Fibroblast of skin of right biceps (primary cell): Measurements from ENCODE around the gene PSAP.

Experiments
- DNase-seq: peaks from one replicate; pipeline ENCODE4 v3.0.0-alpha.2; 2013

The PSAP gene

GRCh38 chr10:71824333-71824732 is 26.7 kb downstream of the PSAP start:
- DNase-seq: no peak

DNA sequence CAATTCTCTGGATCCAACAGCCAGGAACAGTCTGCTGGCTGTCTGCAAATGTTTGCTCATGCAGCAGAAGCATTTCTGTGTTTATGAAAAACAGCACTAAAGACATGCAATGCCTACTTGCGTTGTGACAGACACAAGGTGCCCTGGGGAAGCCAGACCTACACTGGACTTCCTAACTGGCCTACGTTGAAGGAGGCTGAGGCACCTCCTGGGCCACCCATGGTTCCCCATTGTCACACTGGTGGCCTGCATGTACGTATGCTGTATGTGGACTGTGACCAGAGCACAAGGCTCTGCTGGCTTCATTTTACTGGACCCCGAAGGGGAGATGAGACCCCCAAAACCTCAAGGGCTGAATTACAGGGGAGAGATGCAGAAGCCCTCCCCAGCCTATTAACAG is 27.7 kb downstream of the PSAP start:
- no peak for DNase-seq

DNA sequence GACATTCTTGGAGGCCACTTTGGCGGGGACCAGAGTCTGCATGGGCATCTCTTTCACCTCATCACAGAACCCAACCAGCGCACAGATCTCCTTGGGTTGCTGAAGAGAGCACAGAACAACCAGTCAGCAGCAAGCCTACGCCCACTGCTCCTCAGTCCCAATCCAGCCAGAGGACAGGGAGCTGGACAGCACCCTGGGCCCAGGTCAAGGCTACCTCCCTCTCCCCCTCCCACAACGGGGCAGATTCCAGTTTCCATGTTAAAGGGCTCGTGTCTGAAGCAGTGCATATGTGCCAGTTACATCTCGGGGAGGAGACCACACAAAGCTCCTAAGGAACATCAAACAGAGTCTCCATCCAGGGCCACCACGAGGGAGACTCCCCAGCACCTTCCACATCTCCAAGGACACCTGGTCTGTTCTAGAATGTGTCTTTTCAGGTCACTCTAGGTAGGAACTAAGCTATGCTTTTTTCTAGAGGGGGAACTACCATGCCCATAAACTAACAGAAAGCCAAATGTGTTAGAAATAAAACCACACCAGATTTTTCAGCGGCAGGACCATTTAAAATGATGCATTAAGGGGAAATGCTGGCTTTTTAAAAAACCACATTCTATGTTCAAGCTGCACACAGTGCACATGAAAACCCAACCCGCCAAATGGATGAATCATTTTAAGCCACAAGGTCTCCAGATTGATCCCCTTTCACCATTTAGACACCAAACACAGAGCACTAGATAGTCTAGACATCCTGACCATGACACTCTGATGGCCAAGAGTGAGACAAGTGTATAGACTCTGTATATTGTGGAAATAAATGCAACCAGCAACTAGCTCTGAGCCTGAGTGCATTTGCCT is 28.9 kb downstream of the PSAP start:
- peak; percentile 74 for DNase-seq

DNA sequence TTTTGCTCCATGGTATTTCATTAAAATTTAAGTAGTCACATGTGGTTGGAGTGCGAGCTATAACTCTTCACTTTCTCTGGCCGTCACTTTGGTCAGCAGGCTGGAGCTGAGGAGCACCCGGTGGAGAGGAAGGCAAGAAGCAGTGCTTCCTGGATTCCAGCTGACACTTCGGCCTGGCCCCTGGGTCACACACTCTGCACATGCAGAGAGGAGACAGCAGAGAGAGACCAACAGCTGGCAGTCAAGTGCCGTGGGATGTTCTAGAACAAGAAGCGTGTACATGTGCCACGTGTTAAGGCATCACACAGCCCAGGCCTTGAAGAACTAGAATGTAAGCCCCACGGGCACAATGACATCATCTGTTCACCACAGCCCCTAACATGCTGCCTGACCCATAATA is 30.1 kb downstream of the PSAP start:
- DNase-seq: no peak

DNA sequence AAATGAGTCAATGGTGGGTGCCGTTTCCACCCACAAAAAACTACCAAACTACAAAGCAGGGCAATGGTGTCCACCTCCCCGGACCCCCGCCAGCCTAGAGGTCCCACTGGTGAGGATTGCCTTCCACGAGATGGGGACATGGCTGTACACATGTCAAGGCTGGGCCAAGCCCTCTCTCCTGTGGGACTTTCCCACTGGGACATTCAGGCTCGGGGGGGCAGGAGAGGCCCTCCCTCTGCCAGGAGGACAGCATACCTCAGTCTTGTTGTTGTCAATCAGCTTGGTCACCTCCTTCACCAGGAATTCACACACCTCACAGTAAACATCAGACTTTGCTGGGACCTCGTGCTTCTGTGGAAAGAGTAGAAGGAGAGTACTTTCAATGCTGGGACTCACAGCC is 31.1 kb downstream of the PSAP start:
- DNase-seq: no peak

GRCh38 chr10:71819441-71819861 is 31.6 kb downstream of the PSAP start:
- DNase-seq: no peak

DNA sequence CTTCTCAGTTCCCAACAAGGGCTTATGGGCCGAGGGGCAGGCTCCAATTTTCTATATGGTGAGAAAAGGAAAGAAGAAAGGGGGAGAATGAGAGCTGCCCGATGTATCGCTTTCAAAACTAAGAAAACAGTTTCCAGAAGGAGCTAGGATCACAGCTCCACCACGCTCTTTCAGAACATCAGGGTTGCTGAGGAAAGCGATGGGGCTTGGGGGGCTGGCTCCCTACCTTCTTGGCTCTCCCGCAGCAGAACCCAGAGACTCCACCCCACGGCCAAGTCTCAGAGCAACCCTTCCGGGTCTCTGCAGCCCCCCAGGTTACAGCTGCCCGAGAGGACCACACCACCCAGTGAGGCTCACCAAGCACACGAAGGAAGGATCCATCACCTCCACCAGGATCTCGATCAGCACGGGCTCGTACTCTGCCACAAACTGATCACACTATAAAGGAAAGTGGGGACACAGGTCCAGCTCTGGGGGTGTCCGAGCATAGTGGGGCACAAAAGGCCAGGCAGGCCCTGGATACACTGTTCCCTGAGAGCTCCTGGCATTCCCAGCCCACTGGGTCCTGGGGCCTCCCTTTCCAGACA is 32.3 kb downstream of the PSAP start:
- DNase-seq: no peak

GRCh38 chr10:71817831-71818655 is 33.0 kb downstream of the PSAP start:
- no peak for DNase-seq

- no peak for DNase-seq
Measured at GRCh38 chr10:71816936-71817618, 34.0 kb downstream of the PSAP start.

GRCh38 chr10:71816421-71816851 is 34.6 kb downstream of the PSAP start:
- DNase-seq: no peak

DNA sequence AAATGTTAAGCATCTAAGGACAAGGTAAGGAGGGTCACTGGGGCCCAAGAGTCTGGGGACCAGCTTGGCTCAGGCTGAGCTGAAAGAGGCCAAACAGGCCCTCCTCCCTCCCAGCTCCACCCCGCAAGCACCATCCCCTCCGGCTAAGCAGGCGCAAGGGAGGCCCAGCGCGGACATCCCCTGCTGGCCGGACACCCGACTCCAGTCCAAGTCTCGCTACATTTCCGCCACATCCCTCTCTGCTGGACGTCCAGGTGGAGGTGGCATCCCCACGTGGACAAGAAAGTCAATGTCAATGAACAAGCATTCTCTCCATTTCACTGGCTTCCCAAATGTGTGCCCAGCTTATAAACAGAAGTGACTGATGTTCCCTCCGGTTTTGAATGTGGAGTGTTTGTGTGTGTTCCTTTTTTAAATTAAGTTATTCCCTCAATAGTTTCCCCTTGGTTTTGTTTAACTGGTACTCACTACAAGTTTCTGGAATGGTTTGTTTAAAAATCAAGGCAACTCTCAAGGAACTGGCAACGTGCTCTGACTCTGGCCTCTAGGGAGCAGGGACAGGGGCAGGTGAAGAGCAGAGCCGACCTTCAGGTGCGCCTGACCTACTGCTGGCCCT is 35.4 kb downstream of the PSAP start:
- no peak for DNase-seq

DNA sequence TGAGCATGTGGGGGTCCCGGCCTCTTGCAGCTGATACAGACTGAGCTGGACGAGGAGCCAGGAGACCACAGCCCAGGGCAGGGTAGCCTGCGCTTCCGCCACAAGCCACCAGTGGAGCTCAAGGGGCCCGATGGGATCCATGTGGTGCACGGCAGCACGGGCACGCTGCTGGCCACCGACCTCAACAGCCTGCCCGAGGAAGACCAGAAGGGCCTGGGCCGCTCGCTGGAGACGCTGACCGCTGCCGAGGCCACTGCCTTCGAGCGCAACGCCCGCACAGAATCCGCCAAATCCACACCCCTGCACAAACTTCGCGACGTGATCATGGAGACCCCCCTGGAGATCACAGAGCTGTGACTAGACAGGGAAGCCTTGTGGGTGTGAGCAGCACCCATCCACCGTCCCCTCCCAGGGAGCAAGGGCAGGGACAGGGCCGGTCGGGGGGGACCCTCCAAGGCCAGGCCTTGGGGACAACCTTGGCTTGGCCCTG is 36.1 kb downstream of the PSAP start:
- no peak for DNase-seq

DNA sequence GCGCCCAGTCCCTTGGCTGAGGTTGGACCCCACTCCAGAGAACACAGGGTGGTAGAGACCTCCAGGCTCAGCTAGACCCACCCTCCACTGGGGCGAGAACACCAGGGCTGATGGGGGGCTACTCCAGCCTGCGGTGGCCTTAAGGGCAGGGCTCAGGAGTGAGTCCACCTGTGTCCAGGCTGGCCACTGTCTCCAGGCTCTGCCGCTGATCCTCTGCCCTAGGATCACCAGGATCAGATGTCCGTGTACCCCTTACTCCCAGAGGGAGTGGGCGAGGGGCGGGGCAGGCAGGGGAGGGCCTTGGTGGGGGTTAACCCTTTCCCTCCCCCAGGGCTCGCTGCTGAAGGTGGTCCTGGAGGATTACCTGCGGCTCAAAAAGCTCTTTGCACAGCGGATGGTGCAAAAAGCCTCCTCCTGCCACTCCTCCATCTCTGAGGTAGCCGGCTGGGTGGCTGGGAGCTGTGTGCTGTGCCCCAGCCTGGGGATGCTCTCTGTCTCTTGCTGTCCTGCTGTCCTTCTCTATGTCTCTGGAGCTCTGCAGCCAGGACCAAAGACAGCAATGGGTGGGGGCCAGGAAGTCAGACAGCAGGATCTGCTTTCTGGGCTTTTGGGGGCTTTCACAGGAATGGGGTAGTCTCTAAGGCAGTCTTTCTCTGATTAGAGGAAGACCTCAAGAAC is 38.0 kb downstream of the PSAP start:
- no peak for DNase-seq

GRCh38 chr10:71812016-71812912 is 38.8 kb downstream of the PSAP start:
- DNase-seq: peak; percentile 43

GRCh38 chr10:71811351-71811750 is 39.7 kb downstream of the PSAP start:
- DNase-seq: no peak

DNA sequence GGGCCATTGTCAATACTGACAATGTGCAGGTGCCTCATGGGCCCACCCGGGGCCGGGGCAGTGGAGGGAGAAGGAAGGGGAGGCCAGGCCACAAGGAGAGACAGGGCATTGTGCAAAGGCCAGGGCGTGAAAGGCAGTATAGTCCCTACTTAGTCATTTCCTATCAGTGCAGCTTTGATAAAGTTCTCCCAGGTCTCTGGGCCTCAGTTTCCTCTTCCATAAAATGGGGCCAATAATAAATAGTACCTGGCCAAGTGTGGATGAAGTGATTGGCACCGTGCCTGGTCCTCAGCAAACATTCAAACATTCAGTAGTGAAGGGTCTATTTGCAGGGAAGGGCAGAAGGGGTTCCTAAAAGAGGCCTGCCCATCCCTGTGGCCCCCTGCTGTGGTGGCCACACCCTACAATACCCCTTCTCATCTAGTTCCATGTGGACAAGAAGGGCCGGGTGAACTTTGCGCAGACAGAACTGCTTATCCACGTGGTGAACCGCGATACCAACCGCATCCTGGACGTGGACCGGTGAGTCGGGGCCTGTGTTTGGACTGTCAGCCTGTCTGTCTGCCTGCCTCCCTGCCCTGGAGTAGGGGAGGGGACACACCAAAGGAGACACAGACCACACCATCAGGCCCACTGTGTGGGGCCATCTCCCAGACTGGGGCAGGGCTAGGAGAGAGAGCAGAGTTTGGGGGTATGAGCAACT is 40.9 kb downstream of the PSAP start:
- no peak for DNase-seq

DNA sequence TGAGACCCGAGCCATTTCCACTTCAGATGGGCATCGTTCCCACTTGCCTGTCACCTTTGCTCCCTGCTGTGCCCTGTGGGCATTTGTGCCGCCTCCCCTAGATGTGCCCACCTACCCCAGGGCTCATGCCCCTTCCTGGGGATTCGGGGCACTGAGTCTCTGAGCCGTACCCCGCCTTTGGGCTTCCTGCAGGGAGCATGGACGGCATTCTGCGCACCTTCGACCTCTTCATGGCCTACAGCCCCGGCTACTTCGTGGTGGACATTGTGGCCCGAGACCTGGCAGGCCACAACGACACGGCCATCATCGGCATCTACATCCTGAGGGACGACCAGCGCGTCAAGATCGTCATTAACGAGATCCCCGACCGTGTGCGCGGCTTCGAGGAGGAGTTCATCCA is 41.4 kb downstream of the PSAP start:
- DNase-seq: no peak

- no peak for DNase-seq
Measured at GRCh38 chr10:71807557-71808510, 43.2 kb downstream of the PSAP start.
